Spleen (tissue), 11 donors: ENCODE measurements around the gene DDX31. TPM values are rescaled to one million over a fixed set of nuclear protein-coding genes. Genes with fewer than 3 reads are reported as not detected.

Experiments
- DNase-seq: peaks from one replicate; pipeline ENCODE4 v3.0.0-alpha.2; 2020
- H3K27ac ChIP-seq, 8 donors: fragments of 200-600 bp; sonication (generic) in 7 of 8; 1 replicate in 4 of 8; 2 replicates in 4 of 8; pipeline versions ENCODE4 v1.5.0 to v1.8.0; 2016 to 2021; ENCODE audit warnings: inconsistent platforms in 4 of 8, mild to moderate bottlenecking in 4 of 8, moderate library complexity in 1 of 8
- H3K27me3 ChIP-seq, 7 donors: fragments of 200-600 bp; sonication (generic) in 6 of 7; replicated peaks in 1 of 7; 1 replicate in 4 of 7; 2 replicates in 3 of 7; pipeline versions ENCODE4 v1.5.0 to v1.8.0; 2016 to 2021; ENCODE audit warnings: inconsistent platforms in 3 of 7, mild to moderate bottlenecking in 1 of 7
- H3K36me3 ChIP-seq, 6 donors: fragments of 200-600 bp; sonication (generic) in 5 of 6; 1 replicate in 4 of 6; 2 replicates in 2 of 6; pipeline versions ENCODE4 v1.5.0 to v1.8.0; 2016 to 2021; ENCODE audit warnings: inconsistent platforms in 2 of 6
- H3K4me1 ChIP-seq, 6 donors: fragments of 200-600 bp; sonication (generic) in 5 of 6; 1 replicate in 3 of 6; 2 replicates in 3 of 6; pipeline versions ENCODE4 v1.5.0 to v1.8.0; 2016 to 2021; ENCODE audit warnings: inconsistent platforms in 3 of 6
- H3K4me3 ChIP-seq, 8 donors: fragments of 200-600 bp; sonication (generic) in 7 of 8; 1 replicate in 4 of 8; 2 replicates in 4 of 8; pipeline versions ENCODE4 v1.5.0 to v1.8.0; 2016 to 2021; ENCODE audit warnings: inconsistent platforms in 4 of 8, mild to moderate bottlenecking in 4 of 8, moderate library complexity in 2 of 8
- H3K9me3 ChIP-seq, 8 donors: fragments of 200-600 bp; sonication (generic) in 7 of 8; 1 replicate in 4 of 8; 2 replicates in 4 of 8; pipeline versions ENCODE4 v1.5.0 to v1.8.0; 2016 to 2021; ENCODE audit warnings: inconsistent platforms in 4 of 8
- POLR2A ChIP-seq, 3 donors: fragments of 450-650 bp; IDR thresholded peaks; one replicate each; pipeline ENCODE4 v1.5.1; 2017; ENCODE audit warnings: antibody characterized with exemption in 3 of 3, mild to moderate bottlenecking in 1 of 3
- POLR2AphosphoS5 ChIP-seq, 3 donors: sonication (generic); formaldehyde crosslinking; IDR thresholded peaks; one replicate each; pipeline ENCODE4 v1.5.1; 2017; ENCODE audit warnings: antibody characterized with exemption in 3 of 3
- WGBS, 5 donors: extraction: QIAGEN DNeasy Blood & Tissue Kit in 3 of 5; methylation state at CpG; one replicate each; pipeline versions ENCODE4 v1.1.5 to v1.1.7; 2013 to 2018; 5-methylcytosine and 5-hydroxymethylcytosine counted together
- intact Hi-C: fragments of 100-400 bp; cut with DNase I; formaldehyde crosslinking; loops from one replicate; pipeline ENCODE4 v1.15.0; 2023; ENCODE audit warnings: low total_unique reads
- polyA plus RNA-seq, 3 donors: library from polyadenylated mRNA; stranded (reverse); fragments of 200-250 nt; gene quantifications; one replicate each; pipeline ENCODE4 v1.2.1, GENCODE V29; 2013
- total RNA-seq, 7 donors: library from RNA; depleted of rRNA in 3 of 7; stranded (reverse); fragments of >200 nt in 3 of 7; fragmentation: NEBNext Ultra II Directional in 4 of 7; extraction: Animal tissue kit (Norgen Biotek cat#: 25700) in 4 of 7; gene quantifications; one replicate each; pipeline versions ENCODE4 v1.1.0 to v1.2.1, GENCODE V29; 2016 to 2021
- TF ChIP-seq, protein P1 (sequence below), 11 experiments: fragments of 200-600 bp in 7 of 11; fragments of 450-650 bp in 4 of 11; sonication (generic) in 4 of 11; IDR thresholded peaks in 8 of 11; conservative IDR thresholded peaks in 3 of 11; 1 replicate in 7 of 11; 2 replicates in 4 of 11; pipeline versions ENCODE4 v1.4.0 to v1.8.0; 2016 to 2021; ENCODE audit warnings: antibody characterized with exemption in 11 of 11, inconsistent platforms in 4 of 11, mild to moderate bottlenecking in 1 of 11
- donor health status: healthy with polysubstance abuse.
- donor health status: DM: no; HTN: no; CAD: no; lungs with moderate emphysema.
- donor health status: DM: no; HTN: no; CAD: no.
- donor health status: Bipolar disorder and iron deficiency.
- donor health status: healthy.
- donor health status: DM: no; HTN: no; CAD: no.
- donor health status: DM: yes; HTN: yes; CAD: no.

Gene DDX31
- total and polyA plus RNA-seq, 10 donors: 8.6 to 19.3 (median 14.7) TPM

DNA sequence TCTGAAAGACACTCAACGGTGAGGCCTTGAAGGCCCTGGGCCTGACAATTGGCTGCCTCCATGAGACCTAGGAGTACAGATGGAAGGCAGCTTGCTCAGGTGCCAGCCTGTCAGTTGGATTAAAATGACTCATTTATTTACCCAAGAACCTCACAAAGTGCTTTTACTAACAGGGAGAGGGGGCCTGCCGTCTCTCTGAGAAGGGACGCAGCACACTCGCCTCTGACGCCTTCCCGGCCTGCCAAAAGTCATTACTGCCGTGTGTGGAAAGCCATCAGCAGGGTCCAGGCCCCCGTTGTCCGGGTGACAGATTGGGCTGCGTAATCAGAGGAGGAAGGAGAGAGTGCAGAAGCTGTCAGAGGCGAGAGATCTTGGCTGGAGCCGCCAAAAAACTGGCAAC lies 32.4 kb downstream of the DDX31 start:
- whole genome bisulfite sequencing, 5 donors: 87 to 94% (median 93%) methylated on average over 11 to 12 of the region's 12 CpGs
- Histone ChIP-seq H3K36me3 (peaks cover 0 to 81% (median 53%) of the 10 kb centered on the region in 6 donors), H3K27ac (no peak overlapping the region), H3K27me3 (no peaks in the 10 kb centered on the region), H3K9me3 (no peaks in the 10 kb centered on the region), H3K4me1 (no peaks in the 10 kb centered on the region), H3K4me3 (no peak overlapping the region)
- intact Hi-C loops: no loop called here
- TF ChIP-seq, protein P1, sequence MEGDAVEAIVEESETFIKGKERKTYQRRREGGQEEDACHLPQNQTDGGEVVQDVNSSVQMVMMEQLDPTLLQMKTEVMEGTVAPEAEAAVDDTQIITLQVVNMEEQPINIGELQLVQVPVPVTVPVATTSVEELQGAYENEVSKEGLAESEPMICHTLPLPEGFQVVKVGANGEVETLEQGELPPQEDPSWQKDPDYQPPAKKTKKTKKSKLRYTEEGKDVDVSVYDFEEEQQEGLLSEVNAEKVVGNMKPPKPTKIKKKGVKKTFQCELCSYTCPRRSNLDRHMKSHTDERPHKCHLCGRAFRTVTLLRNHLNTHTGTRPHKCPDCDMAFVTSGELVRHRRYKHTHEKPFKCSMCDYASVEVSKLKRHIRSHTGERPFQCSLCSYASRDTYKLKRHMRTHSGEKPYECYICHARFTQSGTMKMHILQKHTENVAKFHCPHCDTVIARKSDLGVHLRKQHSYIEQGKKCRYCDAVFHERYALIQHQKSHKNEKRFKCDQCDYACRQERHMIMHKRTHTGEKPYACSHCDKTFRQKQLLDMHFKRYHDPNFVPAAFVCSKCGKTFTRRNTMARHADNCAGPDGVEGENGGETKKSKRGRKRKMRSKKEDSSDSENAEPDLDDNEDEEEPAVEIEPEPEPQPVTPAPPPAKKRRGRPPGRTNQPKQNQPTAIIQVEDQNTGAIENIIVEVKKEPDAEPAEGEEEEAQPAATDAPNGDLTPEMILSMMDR (IDR thresholded peaks at IDR 0.05 in 8 of 11, conservative IDR thresholded peaks at IDR 0.05 in 3 of 11): no peak
- TF ChIP-seq POLR2A (IDR thresholded peaks at IDR 0.05) (no peak), POLR2AphosphoS5 (IDR thresholded peaks at IDR 0.05) (no peak)
- no peak for DNase-seq

DNA sequence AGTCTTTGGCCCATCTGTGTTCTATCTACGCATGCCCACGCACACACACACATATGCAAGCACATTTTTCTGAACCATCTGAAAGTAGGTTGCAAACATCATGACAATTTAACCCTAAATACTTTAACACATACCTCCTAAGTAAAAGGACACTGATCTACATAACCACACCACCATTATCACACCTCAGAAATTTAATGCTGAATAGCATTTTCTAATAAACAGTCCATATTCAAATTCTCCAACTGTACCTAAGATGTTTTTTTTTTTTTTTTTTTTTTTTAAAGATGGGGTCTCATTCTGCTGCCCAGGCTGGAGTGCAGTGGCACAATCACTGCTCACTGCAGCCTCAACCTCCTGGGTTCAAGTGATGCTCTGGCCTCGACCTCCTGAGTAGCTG lies 35.5 kb downstream of the DDX31 start:
- whole genome bisulfite sequencing, 5 donors: 90 to 98% (median 97%) methylated on average over 3 of the region's 3 CpGs
- Histone ChIP-seq H3K27ac (no peak overlapping the region), H3K36me3 (peaks cover 2 to 77% (median 50%) of the 10 kb centered on the region in 6 donors), H3K27me3 (no peaks in the 10 kb centered on the region), H3K9me3 (no peaks in the 10 kb centered on the region), H3K4me3 (no peak overlapping the region), H3K4me1 (no peaks in the 10 kb centered on the region)
- intact Hi-C loops: no loop called here
- no peak for TF ChIP-seq POLR2AphosphoS5 (IDR thresholded peaks at IDR 0.05)
- TF ChIP-seq, protein P1 (IDR thresholded peaks at IDR 0.05 in 8 of 11, conservative IDR thresholded peaks at IDR 0.05 in 3 of 11): no peak
- no peak for TF ChIP-seq POLR2A (IDR thresholded peaks at IDR 0.05)
- no peak for DNase-seq

DNA sequence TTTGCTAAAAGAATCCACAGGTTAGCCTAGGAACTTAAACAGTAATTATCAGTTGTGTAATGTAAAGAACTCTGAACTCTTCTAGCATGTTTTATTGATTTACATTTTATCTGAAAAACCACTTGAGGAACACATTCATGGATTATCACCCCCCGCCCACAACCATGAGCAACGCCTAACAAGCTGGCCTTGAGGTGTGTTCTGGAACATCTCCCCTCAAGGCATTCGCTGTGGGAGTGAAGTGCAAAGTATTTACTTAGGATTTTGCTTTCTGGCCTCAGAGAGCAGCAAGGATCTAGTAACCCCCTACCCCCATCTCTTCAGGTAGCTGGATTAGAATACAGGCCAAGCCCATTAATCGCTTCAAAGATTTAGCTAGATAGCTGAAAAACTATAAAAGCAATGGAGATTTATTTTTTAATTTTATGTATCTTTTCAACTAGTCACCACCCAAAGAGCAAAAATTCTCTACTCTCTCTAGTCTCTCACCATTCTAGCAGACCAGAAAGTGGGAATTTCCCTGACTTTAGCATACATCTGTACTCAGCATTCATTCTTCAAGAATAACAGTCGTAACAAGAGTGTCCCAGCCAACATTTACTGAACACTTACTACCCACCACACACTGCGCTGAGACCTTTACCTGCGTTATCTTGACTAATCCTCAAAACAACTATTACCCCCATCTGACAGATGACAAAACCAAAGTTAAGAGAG lies 37.2 kb downstream of the DDX31 start:
- no peaks in the 10 kb centered on the region for H3K27me3 ChIP-seq
- intact Hi-C loops: no loop called here
- H3K9me3 ChIP-seq: no peaks in the 10 kb centered on the region
- H3K36me3 ChIP-seq: peaks cover 3 to 77% (median 45%) of the 10 kb centered on the region in 6 donors
- no peaks in the 10 kb centered on the region for H3K4me1 ChIP-seq
- H3K27ac ChIP-seq: no peak overlapping the region
- H3K4me3 ChIP-seq: no peak overlapping the region
- DNase-seq: no peak
- TF ChIP-seq, protein P1 (IDR thresholded peaks at IDR 0.05 in 8 of 11, conservative IDR thresholded peaks at IDR 0.05 in 3 of 11): no peak
- TF ChIP-seq POLR2AphosphoS5 (IDR thresholded peaks at IDR 0.05) (no peak), POLR2A (IDR thresholded peaks at IDR 0.05) (no peak)
- WGBS, 5 donors: 89 to 96% (median 92%) methylated on average over 7 of the region's 7 CpGs

DNA sequence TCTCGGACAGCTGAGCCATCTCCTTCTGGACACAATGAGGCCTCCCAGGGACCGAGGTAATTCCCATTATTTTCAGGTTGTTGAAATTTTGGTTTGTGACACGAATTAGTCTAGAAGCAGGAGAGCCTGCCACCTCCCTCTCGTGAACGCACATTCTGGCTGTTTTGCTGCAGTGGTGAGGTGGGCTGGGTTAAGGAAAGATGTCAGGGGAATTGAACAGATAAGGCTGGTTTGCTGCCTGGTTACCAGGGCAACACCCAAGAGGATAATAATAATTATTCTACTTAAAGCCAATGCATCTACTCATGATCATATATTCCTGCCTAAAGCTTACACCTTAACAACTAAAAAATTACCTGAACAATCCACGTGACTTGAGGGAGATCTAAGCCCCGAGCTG lies 38.1 kb downstream of the DDX31 start:
- Histone ChIP-seq H3K9me3 (no peaks in the 10 kb centered on the region), H3K4me3 (no peak overlapping the region), H3K27ac (no peak overlapping the region), H3K36me3 (peaks cover 3 to 77% (median 41%) of the 10 kb centered on the region in 6 donors), H3K27me3 (no peaks in the 10 kb centered on the region), H3K4me1 (no peaks in the 10 kb centered on the region)
- intact Hi-C loops: no loop called here
- WGBS, 5 donors: 93 to 97% (median 96%) methylated on average over 7 of the region's 7 CpGs
- no peak for DNase-seq
- no peak for TF ChIP-seq POLR2A (IDR thresholded peaks at IDR 0.05)
- TF ChIP-seq, protein P1 (IDR thresholded peaks at IDR 0.05 in 8 of 11, conservative IDR thresholded peaks at IDR 0.05 in 3 of 11): no peak
- TF ChIP-seq POLR2AphosphoS5 (IDR thresholded peaks at IDR 0.05): no peak
